Measurements from ENCODE around the gene CYTH3.

Gene CYTH3

DNA sequence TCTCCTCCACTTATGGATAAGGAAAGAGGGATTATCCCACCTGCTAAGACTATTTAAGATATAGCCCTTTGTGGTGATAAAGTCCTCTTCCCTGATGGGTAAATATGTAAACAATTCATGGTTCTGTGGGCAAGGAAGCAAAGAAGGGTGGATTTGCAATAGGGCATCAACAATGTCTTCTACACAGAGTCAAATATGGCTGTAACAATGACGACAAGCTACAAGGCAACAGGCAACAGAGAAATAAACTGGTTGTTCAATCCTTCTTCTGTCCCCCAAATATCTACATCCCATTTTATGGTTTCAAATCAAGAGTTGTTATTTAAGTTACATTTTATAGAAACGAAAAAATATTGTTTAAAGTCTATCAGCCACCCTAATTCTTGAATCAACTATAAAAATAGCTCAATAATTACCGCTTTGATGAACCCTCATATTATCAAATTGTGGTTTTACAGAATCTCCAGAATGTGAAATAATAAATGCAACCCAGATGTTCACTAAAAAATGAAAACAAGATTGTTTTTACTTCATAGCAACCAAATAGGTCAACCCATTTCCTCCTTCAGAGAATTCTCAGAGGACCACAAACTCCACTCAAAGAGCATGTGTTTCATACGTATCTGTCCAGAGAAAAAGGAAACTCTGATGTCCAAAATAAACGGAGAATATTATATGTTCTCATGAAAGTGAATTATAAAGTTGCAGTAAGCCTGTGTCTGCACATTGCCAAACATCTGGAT is 13.8 kb downstream of the CYTH3 start:
- in situ Hi-C loops (cut with MboI; ENCODE audit: low sequenced_read_pairs), result no loop called here

DNA sequence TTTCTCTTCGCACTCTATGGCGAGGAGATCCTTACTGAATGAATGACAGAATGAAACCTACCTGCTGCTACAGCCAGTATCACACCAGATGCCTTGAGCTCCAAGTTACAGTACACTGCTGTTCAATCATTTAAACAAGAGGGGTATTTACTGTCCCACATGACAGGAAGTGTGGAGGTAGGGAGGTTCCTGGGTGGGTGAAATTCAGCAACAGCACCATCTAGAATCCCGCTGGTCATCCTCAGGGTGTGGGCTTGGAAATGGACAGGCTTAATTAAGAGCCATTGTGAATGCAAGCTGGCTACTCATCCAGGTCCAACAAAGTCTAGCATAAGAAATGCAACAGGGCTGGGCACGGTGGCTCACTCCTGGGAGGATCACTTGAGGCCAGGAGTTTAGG is 14.7 kb downstream of the CYTH3 start:
- in situ Hi-C loops (cut with MboI; ENCODE audit: low sequenced_read_pairs), result no loop called here

DNA sequence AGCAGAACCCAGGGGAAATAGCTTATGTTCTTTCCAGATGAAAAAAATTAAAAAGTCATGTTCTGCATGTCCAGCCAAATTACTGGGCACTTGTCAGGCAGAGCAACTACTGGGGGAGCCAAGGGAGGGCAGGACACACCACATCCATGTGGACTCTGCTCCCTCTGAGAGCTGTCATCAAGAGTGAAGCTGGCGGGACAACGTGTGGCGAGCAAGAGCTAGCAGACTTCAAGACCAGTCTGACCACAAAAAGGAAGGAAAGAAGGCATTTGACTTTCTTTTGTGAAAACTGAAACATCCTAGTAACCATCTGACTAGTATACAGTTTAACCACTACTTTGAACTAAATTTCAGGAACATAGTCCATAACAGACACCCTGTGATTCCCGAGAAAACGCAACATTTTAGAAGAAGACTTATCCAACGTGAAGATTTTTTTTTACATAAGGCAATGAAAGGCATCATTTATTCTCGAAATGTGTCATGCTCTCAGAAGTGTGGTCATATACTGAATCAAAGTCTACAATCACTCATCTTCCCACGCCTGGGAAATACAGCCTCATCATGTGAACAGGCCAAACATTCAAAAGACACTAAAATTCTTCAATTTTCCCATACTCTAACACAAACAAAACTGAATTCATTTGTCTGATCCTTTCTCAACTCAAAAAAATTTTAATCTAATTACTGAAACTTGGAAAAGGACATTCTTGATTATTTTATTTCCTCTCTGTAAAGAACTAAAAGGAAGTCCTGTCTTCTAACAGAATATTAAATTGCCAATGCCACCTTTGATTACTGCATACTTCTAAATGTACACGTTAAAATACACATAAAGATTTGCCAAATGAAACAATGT is 15.5 kb downstream of the CYTH3 start:
- in situ Hi-C loops (cut with MboI; ENCODE audit: low sequenced_read_pairs), result no loop called here

DNA sequence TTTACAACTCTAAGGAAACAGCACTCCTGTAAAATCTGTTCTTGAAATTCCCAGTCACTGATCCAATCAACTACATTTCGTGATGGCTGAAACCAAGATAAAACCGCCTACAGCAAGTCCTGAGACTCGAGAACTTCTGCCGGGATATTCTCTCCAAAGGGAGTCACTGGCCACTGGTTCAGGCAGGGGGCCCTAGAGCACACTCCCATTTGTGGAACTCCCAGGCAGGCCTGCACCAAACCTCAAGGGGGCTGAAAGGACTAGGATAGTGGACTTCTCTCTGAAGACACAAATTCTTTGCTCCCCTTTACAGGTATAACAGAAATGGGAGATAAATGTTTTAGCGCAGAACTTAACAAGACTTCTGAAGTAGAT is 16.3 kb downstream of the CYTH3 start:
- in situ Hi-C loops (cut with MboI; ENCODE audit: low sequenced_read_pairs), result no loop called here

DNA sequence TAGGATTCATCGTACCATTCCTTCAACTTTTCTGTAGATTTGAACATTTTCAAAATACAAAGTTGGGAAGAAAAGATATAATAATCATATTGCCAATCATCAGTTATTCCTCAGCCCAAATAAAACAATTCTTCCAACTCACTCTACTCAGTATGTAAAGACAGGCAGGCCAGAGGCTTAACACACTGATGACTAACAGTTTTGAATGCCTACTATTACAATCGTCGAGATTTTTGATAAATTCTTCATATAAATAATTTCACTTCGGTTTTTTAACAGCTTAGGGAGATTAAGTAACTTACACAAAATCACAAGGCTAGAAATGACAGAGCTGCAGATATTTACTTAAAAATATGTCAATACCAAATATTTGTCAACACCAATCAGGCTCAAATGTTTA is 17.6 kb downstream of the CYTH3 start:
- in situ Hi-C loops (cut with MboI; ENCODE audit: low sequenced_read_pairs), result no loop called here

DNA sequence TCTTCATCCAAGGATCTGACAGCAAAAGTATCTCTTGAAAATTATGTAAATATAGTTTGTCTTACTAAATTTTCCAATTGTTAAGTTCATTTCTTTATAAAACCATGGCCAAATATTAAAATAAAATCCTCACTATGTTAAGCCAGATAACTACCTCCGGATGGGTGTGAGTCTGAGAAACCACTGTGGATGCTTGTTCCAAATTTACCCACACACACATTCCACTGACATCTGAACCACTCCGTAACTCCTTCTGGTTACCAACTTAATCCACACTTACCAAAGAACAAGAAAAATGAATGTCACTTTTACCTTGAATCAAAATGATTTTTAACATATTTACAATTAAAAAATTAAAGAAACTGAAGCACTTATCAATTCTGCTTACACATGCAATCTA is 19.7 kb downstream of the CYTH3 start:
- in situ Hi-C loops (cut with MboI; ENCODE audit: low sequenced_read_pairs), result no loop called here

DNA sequence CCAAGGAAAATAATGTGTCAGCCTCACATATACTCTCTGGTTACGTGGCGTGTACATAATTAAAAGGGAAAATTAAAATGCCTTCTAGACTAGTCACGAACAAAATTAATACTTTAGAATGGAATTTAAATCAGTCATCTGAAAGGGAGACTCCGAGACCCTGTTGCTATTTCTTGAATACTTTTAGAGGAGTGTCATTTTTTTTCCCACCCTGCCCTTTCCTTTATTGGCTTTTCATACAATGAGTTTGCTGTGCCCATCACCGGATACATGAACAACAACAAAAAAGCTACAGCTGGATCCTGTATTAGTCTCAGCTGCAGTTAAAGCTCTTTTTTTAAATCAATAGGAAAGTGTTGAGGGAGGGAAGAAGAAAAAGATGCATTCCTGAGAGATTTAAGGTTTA is 20.1 kb downstream of the CYTH3 start:
- in situ Hi-C loops (cut with MboI; ENCODE audit: low sequenced_read_pairs), result no loop called here

DNA sequence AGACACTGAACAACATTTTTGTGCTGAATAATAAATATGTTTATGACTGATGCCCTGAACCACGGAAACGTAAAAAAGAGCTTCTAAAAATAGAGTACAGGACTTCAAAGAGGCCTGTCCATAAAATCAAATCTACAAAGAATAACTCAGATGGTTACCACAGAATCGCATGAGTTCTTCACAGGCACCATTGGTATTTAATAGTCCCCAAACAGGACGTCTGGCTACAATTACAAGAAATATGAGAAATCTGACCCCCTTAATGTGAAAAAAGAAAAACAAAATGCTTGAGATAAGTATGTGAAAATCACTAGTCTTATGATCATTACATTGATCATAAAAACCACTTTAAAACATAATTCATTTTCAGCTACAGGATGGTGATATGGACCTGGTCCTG is 20.8 kb downstream of the CYTH3 start:
- in situ Hi-C loops (cut with MboI; ENCODE audit: low sequenced_read_pairs), result no loop called here

DNA sequence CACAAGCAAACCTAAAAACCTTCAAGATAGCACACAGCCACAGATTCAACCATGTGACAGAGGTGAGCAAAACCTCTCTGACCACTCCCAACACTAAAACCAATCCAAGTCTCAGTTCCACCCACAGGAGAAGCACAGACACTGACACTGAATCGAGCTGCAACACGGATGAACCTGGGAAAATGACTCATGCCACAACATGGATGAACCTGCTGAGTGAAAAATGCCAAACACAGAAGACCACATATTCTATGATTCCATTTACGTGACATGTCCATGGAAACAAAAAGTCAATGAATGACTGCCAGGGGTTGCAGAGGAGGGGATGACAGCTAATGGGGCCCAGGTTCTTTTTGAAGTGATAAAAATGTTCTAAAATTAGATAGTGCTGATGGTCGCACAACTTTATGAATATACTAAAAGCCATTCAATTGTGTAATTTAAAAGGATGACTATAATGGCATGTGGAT is 22.0 kb downstream of the CYTH3 start:
- in situ Hi-C loops (cut with MboI; ENCODE audit: low sequenced_read_pairs), result no loop called here

DNA sequence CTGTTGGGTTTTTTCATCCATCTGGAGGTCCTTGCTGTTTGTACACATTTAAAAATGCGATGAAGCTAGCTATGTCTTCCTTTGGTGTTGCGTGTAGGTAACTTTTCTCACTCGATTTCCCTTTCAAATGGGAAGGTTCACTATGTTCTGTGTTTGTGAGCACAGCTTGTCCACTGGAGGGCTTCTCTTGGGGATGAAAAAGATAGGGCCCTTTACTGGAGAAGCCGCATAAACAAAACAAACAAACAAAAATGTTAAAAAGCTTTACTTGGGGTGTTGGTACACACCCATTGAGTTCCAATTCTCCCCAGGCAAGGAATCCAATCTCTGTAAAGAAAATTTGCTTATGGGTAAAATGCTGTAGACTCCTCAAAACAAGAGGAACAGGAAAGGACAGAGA is 23.4 kb downstream of the CYTH3 start:
- in situ Hi-C loops (cut with MboI; ENCODE audit: low sequenced_read_pairs), result no loop called here

DNA sequence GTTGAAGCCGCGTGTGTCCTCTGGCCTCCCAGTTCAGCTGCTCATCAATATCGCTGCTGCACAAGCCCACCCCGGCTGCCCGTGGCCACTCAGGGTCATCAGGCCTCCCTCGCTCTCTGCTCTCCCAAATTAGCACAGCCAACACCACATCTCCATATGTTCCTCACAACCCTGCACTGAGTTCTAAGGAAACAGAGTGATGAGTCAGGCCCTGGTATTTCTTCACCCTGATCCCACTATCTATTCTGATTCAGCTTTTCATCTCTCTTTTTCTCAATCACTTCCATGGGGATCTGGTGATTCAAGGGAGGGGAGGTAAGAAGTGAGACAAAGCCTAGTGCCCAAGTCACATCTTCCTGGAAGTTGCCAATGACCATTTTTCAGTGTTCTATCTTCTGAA is 23.8 kb downstream of the CYTH3 start:
- in situ Hi-C loops (cut with MboI; ENCODE audit: low sequenced_read_pairs), result no loop called here

DNA sequence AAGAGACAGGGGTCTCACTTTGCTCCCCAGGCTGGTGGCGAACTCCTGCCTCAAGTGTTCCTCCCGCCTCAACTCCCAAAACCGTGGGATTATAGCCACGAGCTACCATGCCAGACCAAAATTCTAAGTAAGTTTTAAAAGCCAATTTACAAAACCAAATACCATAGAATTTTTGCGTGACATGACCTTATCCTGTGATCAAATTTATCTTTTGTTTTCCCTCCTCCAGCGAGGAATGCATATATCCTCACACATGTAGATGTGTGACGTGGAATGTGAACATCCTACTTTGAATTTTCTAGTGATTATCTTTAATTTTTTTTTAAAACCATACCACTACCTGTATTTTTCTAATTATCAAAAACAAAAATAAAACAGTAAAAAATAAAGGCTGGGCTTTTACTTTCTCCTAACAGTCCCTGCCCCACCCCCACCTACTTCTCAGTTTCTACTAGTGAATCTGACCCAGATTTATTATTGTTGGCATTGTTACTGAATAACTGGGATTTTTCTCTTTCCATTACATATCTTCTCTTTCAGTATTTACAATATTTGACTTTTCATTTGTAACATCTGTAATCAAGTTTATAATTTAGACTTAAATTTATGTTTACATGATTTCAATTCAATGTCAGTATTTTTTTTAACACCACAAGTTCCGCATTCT is 26.0 kb downstream of the CYTH3 start:
- in situ Hi-C loops (cut with MboI; ENCODE audit: low sequenced_read_pairs), result no loop called here

DNA sequence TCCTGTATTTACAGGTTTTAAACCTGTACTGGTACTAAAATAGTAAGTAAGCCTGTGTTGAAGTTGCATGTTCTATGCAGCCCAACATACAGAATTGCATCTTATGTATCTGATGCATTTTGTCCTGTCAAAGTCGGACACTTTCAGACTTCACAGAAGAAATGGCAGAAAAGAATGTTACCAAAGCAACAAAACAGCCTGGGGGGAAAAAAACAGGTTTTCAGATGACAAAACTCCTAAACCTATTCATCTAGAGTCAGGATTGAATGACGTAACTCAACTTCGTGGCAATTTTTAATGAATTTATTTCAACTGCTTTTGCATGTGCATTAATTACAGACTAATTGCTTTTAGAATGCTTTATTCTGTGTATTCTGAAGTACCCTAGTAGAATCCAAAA is 28.4 kb downstream of the CYTH3 start:
- in situ Hi-C loops (cut with MboI; ENCODE audit: low sequenced_read_pairs), result no loop called here

DNA sequence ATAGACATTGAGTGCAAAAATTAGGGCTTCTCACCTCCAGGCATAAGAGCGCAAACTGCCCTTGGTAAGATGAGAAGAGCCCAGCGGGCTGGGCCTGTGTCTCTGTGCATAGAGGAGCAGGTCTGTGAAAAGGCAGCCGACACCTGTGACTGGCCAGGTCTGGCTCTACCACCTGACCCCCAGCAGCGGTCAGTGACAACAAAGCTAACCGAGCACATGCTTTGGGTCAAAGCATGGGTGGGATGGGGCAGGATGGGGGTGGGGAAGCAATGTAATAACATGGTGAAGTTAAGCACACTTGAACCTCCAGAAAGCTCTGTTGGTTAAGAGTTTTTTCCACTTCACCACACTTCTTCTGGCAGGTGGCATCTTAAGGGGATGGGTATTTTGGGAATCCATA is 29.3 kb downstream of the CYTH3 start:
- in situ Hi-C loops (cut with MboI; ENCODE audit: low sequenced_read_pairs), result no loop called here

DNA sequence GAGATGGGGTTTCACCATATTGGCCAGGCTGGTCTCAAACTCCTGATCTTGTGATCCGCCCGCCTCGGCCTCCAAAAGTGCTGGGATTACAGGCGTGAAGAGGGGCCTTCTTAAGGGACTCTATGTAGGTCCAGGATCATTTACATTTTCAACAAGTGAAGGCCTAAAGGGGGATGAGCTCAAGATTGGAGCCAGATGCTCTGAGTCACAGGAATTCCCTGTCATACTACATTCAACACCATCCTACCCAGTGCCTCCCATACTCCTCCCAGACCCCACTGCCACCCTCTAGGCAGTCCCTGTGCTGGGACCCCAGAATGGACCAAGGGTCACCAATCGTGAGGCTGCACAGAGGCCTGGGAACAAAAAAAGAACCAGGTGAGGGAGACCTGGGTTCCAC is 29.9 kb downstream of the CYTH3 start:
- in situ Hi-C loops (cut with MboI; ENCODE audit: low sequenced_read_pairs), result no loop called here

DNA sequence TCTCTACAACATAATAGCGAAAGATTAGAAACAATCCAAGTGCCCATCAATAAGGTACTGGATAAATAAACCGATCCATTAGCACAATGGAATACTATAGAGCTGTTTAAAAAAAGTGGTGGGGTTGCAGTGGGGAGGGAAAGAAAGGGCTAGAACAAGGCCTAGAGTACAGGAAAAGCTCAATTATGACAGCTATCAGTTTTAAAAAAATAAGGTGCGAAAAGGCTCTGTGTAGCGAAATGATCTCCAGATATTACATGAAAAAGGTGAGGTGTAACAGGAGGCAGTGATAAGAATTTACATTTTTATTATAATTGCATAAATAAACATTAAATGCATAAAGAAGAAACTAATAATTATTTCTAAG is 30.8 kb downstream of the CYTH3 start:
- in situ Hi-C loops (cut with MboI; ENCODE audit: low sequenced_read_pairs), result no loop called here

DNA sequence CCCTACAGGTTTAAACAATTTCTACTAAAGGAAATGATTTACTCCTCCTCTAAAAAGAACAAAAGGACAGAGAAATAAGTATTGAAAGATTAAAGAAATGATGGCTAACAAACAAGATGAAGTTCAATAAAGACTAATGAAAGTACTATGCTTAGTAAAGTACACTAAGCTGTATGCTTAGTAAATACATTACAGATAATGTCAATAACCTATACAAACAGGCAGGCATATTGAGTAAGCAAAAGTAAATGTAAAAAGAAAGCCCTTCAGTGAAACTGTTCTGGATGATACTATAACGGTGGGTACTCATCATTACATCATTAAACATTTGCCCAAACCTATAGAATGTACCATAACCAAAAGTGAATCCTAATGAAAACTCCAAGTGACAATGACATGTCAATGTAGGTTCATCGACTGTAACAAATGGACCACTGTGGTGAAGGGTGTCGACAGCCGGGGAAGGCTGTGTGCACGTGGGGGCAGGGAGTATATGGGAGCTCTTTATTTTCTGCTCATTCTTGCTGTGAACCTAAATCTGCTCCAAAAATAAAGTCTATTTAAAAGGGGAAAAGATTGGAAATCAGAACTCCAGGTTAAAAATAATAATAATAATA is 34.0 kb downstream of the CYTH3 start:
- in situ Hi-C loops (cut with MboI; ENCODE audit: low sequenced_read_pairs), result no loop called here

DNA sequence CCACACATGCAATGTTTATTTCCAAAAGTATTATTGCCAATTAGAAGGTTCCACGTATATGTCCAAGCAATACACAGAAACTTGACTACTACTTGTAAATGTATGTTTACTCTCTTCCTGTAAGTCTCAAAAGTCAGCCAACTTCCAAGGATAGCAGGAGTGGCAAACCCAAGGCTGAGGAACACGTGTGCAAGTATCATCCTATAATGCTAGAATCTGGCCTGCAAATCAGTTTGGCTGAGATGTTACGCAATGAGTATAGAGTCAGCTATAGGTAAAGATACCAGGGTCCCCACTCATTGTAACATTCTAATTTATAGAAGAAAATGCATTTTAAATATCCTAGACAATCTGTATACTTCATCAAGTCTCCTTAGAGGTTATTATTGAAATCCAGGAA is 34.7 kb downstream of the CYTH3 start:
- in situ Hi-C loops (cut with MboI; ENCODE audit: low sequenced_read_pairs), result no loop called here

DNA sequence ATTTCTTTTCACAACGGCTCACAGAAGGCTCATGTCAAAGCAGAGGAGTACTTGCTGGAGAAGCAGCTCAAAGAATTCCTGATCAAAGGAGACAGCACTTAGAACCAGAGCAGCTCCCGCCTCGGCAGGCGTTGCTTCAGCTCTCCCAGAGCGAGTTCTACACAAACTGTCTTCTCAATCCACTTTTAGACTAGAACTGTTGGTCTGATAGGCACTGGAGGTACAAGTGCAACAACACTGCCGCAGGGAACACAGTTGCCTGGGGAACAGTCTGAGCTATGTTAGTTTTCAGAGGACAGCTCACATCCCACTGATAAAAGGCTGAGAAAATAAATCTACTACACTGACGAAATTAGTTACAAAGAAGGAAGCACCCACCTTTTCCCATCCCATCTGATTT is 35.4 kb downstream of the CYTH3 start:
- in situ Hi-C loops (cut with MboI; ENCODE audit: low sequenced_read_pairs), result no loop called here

DNA sequence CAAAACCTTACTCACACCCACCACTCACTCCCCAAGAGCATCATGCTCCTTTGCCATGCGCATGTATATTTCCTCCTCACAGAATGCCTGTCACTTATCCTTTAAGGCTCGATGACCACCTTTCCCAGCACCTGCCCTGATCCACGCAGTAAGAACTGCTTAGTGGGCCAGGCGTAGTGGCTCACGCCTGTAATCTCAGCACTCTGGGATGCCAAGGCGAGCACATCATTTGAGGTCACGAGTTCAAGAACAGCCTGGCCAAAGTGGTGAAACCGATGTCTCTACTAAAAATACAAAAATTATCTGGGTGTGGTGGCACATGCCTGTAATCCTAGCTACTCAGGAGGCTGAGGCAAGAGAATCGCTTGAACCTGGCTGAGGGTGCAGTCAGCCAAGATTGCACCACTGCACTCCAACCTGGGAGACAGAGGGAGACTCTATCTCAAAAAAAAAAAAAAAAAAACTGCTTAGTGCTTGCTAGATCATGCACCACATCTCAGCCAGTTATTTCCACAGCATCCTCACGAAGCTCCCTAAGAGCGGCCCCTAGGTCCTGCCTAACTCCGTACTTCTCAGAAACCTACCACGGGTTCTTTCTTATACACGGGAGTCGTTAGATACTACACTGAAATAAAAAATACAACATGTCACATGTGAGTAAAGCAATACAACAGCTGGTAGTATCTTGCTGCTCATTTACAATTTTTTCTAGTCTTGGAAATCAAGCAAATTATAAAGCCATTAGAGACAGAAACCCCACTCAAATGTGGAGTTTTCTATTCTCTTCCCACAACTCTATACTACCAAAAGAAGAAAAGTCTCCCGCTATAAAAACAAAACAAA is 37.2 kb downstream of the CYTH3 start:
- in situ Hi-C loops (cut with MboI; ENCODE audit: low sequenced_read_pairs), result no loop called here

DNA sequence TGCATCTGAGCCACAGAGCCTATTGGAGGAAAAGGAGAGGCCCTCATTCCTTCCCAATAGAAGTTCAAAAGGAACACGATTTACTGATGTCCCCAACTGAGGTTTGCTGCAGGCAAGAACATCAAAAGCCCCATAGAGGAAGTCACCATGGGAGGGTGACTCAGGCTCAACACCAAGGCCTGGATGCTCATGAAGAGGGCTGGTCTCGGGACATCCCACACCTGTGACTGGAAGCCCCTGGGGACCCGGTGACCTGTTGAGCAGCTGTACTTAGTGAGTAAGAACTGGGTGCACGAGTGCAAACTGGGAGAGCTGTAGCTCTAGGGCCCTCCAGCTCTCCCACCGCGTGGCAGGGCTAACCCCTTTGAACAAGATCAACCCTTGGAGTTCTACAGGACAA is 38.0 kb downstream of the CYTH3 start:
- in situ Hi-C loops (cut with MboI; ENCODE audit: low sequenced_read_pairs), result no loop called here
